K562 (cell line): ENCODE data around the gene TAF1D. TPM values are rescaled to one million over a fixed set of nuclear protein-coding genes. Genes with fewer than 3 reads are reported as not detected.
A peak's percentile ranks its signal among the peaks of the same experiment; 100 is the strongest.

ENCODE experiments used
- ATF1 ChIP-seq, 2 experiments: fragments of 450-650 bp in 1 of 2; IDR thresholded peaks; 2 replicates each; pipeline ENCODE4 v1.6.1; 2016; ENCODE audit warnings: missing compliant biosample characterization in 1 of 2, missing genetic modification characterization in 1 of 2
- BRF1 ChIP-seq: IDR thresholded peaks from 3 replicates; pipeline ENCODE4 v1.6.1; 2011; ENCODE audit warnings: borderline replicate concordance, mild to moderate bottlenecking; ENCODE audit not compliant: insufficient read length; ENCODE audit errors: extremely low read depth
- FIP1L1 ChIP-seq: fragments of 200-400 bp; formaldehyde crosslinking; IDR thresholded peaks from 2 replicates; pipeline ENCODE4 v1.6.1; 2018; ENCODE audit warnings: mild to moderate bottlenecking, low read depth, low read length; ENCODE audit not compliant: poor library complexity, severe bottlenecking
- KLF16 ChIP-seq: IDR thresholded peaks from 2 replicates; pipeline ENCODE4 v1.6.1; 2016; ENCODE audit warnings: antibody characterized with exemption
- MTA3 ChIP-seq: fragments of 450-650 bp; formaldehyde crosslinking; IDR thresholded peaks from 2 replicates; pipeline ENCODE4 v1.6.1; 2017; ENCODE audit warnings: mild to moderate bottlenecking, borderline replicate concordance
- ZNF133 ChIP-seq: fragments of 250-450 bp; sonication (Bioruptor Pico); IDR thresholded peaks from 2 replicates; pipeline ENCODE4 v1.4.0; 2020; ENCODE audit warnings: mild to moderate bottlenecking
- ZNF75A ChIP-seq: fragments of 450-650 bp; formaldehyde crosslinking; IDR thresholded peaks from 2 replicates; pipeline ENCODE4 v1.4.0; 2020; ENCODE audit warnings: mild to moderate bottlenecking
- polyA plus RNA-seq, 8 experiments: library from polyadenylated mRNA; depleted of rRNA in 4 of 8; stranded (reverse) in 5 of 8; unstranded in 3 of 8; fragments of >200 nt; fragmentation: Nextera tagmentation in 2 of 8; fragmentation: Illumina TruSeq in 1 of 8; extraction: Ambion mirVana in 2 of 8; extraction: Trizol in 1 of 8; gene quantifications; 2 replicates each; pipeline versions ENCODE4 v1.2.1 to v1.2.3, GENCODE V29; 2011 to 2014; ENCODE audit warnings: inconsistent platforms in 1 of 8, missing spikeins in 1 of 8
- total RNA-seq, 7 experiments: library from RNA; depleted of rRNA in 6 of 7; stranded (reverse); fragments of >200 nt in 6 of 7; fragmentation: Illumina TruSeq in 2 of 7; extraction: Trizol in 2 of 7; gene quantifications; 2 replicates each; pipeline versions ENCODE4 v1.2.1 to v1.2.3, GENCODE V29; 2011 to 2021; ENCODE audit warnings: low replicate concordance in 1 of 7
- TF ChIP-seq, protein P1 (sequence below), 2 experiments: fragments of 450-650 bp in 1 of 2; sonication (generic) in 1 of 2; formaldehyde crosslinking in 1 of 2; IDR thresholded peaks; 2 replicates each; pipeline versions ENCODE4 v1.7.1 to v1.9.0; 2016 to 2022; ENCODE audit warnings: inconsistent platforms in 1 of 2, mild to moderate bottlenecking in 1 of 2, missing genetic modification reagents in 1 of 2
- TF ChIP-seq, protein P2 (sequence below), 2 experiments: fragments of 450-650 bp; IDR thresholded peaks; 2 replicates each; pipeline ENCODE4 v1.6.1; 2018; ENCODE audit warnings: mild to moderate bottlenecking in 2 of 2, low read depth in 1 of 2; ENCODE audit not compliant: partially characterized antibody in 2 of 2
- TF ChIP-seq, protein P3 (sequence below): IDR thresholded peaks from 3 replicates; pipeline ENCODE4 v1.6.1; 2011; ENCODE audit warnings: borderline replicate concordance, mild to moderate bottlenecking; ENCODE audit not compliant: insufficient read length, insufficient read depth

TAF1D gene
- total and polyA plus RNA-seq, 9 of the 15 experiments (the other 6 are each of a cell fraction or from before 2014, with no cell fraction given), result 122 to 347 (median 250) TPM

DNA sequence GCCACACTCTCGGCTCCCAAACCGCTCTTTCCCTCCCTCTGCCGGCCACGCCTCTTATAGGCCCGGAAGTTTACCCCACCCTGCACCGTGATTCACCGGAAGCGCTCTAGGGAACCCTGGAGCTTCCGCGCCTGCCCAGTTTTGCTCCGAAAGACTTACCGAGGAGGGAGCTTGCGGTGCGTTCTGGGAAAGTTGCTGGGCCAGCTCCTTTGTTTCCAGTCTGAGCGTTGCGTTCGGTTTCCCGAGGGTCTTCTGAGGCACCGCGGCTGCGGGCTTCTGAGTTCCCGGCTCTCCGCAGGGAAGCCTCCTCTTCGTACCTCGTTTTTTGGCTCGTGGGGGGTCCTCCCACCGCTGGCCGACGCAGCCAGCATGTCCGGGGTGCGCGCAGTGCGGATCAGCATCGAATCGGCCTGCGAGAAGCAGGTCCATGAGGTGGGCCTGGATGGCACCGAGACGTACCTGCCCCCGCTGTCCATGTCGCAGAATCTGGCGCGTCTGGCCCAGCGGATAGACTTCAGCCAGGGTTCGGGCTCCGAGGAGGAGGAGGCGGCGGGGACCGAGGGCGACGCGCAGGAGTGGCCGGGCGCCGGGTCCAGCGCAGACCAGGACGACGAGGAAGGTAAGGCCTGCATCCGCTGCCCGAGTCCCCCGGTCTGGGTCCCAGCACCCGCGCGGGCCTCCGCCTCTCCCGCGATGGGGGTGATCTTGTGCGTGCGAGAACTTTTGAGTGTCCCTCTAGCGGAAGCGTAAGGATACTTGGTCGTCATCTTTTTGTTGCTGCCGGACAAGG lies 43.0 kb upstream of the TAF1D start, which contains the start of gene MED17 (continued):
- TF ChIP-seq, protein P1, sequence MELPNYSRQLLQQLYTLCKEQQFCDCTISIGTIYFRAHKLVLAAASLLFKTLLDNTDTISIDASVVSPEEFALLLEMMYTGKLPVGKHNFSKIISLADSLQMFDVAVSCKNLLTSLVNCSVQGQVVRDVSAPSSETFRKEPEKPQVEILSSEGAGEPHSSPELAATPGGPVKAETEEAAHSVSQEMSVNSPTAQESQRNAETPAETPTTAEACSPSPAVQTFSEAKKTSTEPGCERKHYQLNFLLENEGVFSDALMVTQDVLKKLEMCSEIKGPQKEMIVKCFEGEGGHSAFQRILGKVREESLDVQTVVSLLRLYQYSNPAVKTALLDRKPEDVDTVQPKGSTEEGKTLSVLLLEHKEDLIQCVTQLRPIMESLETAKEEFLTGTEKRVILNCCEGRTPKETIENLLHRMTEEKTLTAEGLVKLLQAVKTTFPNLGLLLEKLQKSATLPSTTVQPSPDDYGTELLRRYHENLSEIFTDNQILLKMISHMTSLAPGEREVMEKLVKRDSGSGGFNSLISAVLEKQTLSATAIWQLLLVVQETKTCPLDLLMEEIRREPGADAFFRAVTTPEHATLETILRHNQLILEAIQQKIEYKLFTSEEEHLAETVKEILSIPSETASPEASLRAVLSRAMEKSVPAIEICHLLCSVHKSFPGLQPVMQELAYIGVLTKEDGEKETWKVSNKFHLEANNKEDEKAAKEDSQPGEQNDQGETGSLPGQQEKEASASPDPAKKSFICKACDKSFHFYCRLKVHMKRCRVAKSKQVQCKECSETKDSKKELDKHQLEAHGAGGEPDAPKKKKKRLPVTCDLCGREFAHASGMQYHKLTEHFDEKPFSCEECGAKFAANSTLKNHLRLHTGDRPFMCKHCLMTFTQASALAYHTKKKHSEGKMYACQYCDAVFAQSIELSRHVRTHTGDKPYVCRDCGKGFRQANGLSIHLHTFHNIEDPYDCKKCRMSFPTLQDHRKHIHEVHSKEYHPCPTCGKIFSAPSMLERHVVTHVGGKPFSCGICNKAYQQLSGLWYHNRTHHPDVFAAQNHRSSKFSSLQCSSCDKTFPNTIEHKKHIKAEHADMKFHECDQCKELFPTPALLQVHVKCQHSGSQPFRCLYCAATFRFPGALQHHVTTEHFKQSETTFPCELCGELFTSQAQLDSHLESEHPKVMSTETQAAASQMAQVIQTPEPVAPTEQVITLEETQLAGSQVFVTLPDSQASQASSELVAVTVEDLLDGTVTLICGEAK (IDR thresholded peaks at IDR 0.05), result peak; percentile 94
- TF ChIP-seq, protein P1 (CRISPR knock-in tag; IDR thresholded peaks at IDR 0.05), result no peak
- TF ChIP-seq FIP1L1, result no peak
- TF ChIP-seq, protein P2, sequence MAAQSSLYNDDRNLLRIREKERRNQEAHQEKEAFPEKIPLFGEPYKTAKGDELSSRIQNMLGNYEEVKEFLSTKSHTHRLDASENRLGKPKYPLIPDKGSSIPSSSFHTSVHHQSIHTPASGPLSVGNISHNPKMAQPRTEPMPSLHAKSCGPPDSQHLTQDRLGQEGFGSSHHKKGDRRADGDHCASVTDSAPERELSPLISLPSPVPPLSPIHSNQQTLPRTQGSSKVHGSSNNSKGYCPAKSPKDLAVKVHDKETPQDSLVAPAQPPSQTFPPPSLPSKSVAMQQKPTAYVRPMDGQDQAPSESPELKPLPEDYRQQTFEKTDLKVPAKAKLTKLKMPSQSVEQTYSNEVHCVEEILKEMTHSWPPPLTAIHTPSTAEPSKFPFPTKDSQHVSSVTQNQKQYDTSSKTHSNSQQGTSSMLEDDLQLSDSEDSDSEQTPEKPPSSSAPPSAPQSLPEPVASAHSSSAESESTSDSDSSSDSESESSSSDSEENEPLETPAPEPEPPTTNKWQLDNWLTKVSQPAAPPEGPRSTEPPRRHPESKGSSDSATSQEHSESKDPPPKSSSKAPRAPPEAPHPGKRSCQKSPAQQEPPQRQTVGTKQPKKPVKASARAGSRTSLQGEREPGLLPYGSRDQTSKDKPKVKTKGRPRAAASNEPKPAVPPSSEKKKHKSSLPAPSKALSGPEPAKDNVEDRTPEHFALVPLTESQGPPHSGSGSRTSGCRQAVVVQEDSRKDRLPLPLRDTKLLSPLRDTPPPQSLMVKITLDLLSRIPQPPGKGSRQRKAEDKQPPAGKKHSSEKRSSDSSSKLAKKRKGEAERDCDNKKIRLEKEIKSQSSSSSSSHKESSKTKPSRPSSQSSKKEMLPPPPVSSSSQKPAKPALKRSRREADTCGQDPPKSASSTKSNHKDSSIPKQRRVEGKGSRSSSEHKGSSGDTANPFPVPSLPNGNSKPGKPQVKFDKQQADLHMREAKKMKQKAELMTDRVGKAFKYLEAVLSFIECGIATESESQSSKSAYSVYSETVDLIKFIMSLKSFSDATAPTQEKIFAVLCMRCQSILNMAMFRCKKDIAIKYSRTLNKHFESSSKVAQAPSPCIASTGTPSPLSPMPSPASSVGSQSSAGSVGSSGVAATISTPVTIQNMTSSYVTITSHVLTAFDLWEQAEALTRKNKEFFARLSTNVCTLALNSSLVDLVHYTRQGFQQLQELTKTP (IDR thresholded peaks at IDR 0.05; ENCODE audit: low read depth in 1 of 2, partially characterized antibody in 2 of 2), result no peak
- TF ChIP-seq, protein P3, sequence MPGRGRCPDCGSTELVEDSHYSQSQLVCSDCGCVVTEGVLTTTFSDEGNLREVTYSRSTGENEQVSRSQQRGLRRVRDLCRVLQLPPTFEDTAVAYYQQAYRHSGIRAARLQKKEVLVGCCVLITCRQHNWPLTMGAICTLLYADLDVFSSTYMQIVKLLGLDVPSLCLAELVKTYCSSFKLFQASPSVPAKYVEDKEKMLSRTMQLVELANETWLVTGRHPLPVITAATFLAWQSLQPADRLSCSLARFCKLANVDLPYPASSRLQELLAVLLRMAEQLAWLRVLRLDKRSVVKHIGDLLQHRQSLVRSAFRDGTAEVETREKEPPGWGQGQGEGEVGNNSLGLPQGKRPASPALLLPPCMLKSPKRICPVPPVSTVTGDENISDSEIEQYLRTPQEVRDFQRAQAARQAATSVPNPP, result no peak
- TF ChIP-seq BRF1, result no peak
- TF ChIP-seq ATF1 (CRISPR knock-in tag; IDR thresholded peaks at IDR 0.05), result no peak
- peak; percentile 71 for TF ChIP-seq ATF1 (tag; IDR thresholded peaks at IDR 0.05)
- no peak for TF ChIP-seq KLF16
- TF ChIP-seq ZNF133 (CRISPR knock-in tag), result no peak
- no peak for TF ChIP-seq ZNF75A
- peak; percentile 43; the same call in 1 of the 2 replicates for TF ChIP-seq MTA3
